ENCODE results near the gene ITPRIPL1. TPM values are rescaled to one million over a fixed set of nuclear protein-coding genes. Genes with fewer than 3 reads are reported as not detected.

Gene ITPRIPL1
- total and polyA plus RNA-seq, 2 of the 8 experiments (the other 6 are each of a cell fraction or from before 2014, with no cell fraction given) = 10.6 to 16.1 TPM

DNA sequence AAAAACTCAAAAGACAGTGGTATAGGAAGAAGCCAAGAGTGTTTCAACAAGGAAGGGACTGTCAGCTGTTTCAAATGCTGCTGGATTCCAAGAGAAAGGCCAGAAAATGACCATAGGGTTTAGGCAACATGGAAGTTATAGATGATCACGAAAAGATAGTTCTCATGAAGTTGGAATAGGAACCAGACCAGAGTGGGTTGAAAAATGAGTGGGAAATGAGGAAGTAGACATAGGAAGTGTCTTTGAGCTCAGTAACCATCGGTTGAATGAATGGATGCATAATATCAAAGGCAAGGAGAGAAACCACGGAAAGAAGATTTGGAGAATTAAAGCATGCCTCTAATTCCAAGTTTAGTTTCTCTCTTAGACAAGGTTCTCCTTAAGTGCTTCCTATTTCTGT, 11.8 kb downstream of the ITPRIPL1 start:
- no peak overlapping the region for H3K56ac ChIP-seq (replicated peaks; ENCODE audit: insufficient read length, low read depth, low read length)
- H4K91ac ChIP-seq (replicated peaks; ENCODE audit: insufficient read length, low read length) = no peak overlapping the region
- FAIRE-seq (no peak), DNase-seq (ENCODE audit: low read depth in 1 of 2, low spot score in 2 of 2) (no peak)
- peaks cover 11% of the 10 kb centered on the region; the same call in 1 of the 2 replicates for H3K79me1 ChIP-seq (ENCODE audit: low read depth, low read length)
- no peak overlapping the region for H2BK20ac ChIP-seq (ENCODE audit: low read length)
- H3K4me1 ChIP-seq (replicated peaks in 1 of 4; ENCODE audit: control insufficient read depth in 3 of 4, insufficient read depth in 4 of 4, low read length in 3 of 4) = peaks cover 2 to 5% (median 3%) of the 10 kb centered on the region in 4 experiments; a peak in 4 of 7 replicates
- ChIA-PET POLR2A (ENCODE audit: partially characterized antibody) (interaction anchor here (0.6 to 5.2 kb wide), 9 partner anchors 8 to 265 kb away, joined by 3 to 26 read pairs (median 6); partner anchors contain the start of genes ITPRIPL1 and SNRNP200), CTCF (ENCODE audit: partially characterized antibody) (interaction anchor here (0.9 to 1.7 kb wide), 3 partner anchors 8 to 16 kb away, joined by 3 to 8 read pairs (median 4); no protein-coding TSS in a partner anchor)
- H3K23me2 ChIP-seq (ENCODE audit: low read depth, low read length) = peaks cover 7% of the 10 kb centered on the region
- H2AFZ ChIP-seq (ENCODE audit: low read length) = no peak overlapping the region
- peak overlapping the region; percentile 87 to 95 for H3K4me2 ChIP-seq (ENCODE audit: insufficient read depth in 1 of 2, low read depth in 2 of 2, low read length in 2 of 2)
- no peak overlapping the region for H2BK15ac ChIP-seq (ENCODE audit: low read length)
- no peak overlapping the region for H2BK120ac ChIP-seq (replicated peaks; ENCODE audit: low read depth, low read length)
- H2AK5ac ChIP-seq (ENCODE audit: low read depth, low read length) = no peak overlapping the region
- H4K20me1 ChIP-seq (replicated peaks in 1 of 2; ENCODE audit: control insufficient read depth in 1 of 2, insufficient read depth in 2 of 2, low read length in 2 of 2) = no peaks in the 10 kb centered on the region
- no peak overlapping the region for H2BK12ac ChIP-seq (ENCODE audit: low read depth, low read length)
- H3K9me3 ChIP-seq (ENCODE audit: insufficient read depth in 2 of 2, low read depth in 1 of 2, low read length in 1 of 2) = no peaks in the 10 kb centered on the region
- H2BK5ac ChIP-seq (ENCODE audit: low read depth, low read length) = no peak overlapping the region
- H3K27ac ChIP-seq (ENCODE audit: low read depth, low read length) = no peak overlapping the region
- H3K79me2 ChIP-seq (ENCODE audit: control insufficient read depth in 1 of 2, insufficient read depth in 2 of 2, low read length in 2 of 2) = peaks cover 20 to 51% of the 10 kb centered on the region in 2 experiments
- H3K18ac ChIP-seq (ENCODE audit: extremely low read depth, low read length) = no peak overlapping the region
- H3K9ac ChIP-seq (replicated peaks in 1 of 4; ENCODE audit: extremely low read depth in 1 of 4, low read depth in 3 of 4, low read length in 3 of 4) = peak overlapping the region in 1 of 4 experiments; percentile 71; a peak in 4 of 7 replicates
- no peak overlapping the region for H4K8ac ChIP-seq (ENCODE audit: extremely low read depth, insufficient read depth, low read length)
- no peak overlapping the region for H4K5ac ChIP-seq (ENCODE audit: insufficient read length, low read depth, low read length)
- no peak overlapping the region for H3K4ac ChIP-seq (replicated peaks; ENCODE audit: insufficient read length, low read depth, low read length)
- H3K23ac ChIP-seq (ENCODE audit: insufficient read length) = no peak overlapping the region
- peak overlapping the region in 3 of 4 experiments; percentile 65 to 79 (median 75); a peak in 5 of 8 replicates for H3K4me3 ChIP-seq (ENCODE audit: extremely low read depth in 1 of 4, insufficient read depth in 2 of 4, low read depth in 3 of 4, low read length in 4 of 4)
- H3K27me3 ChIP-seq (replicated peaks in 1 of 4; ENCODE audit: control insufficient read depth in 3 of 4, extremely low read depth in 1 of 4, insufficient read depth in 3 of 4, low read length in 3 of 4) = no peaks in the 10 kb centered on the region
- 86% methylated on average over 3 of the region's 3 CpGs; no CpG with 5 or more reads in 1 of the 2 experiments for WGBS, 2 experiments (ENCODE audit: extremely low coverage in 1 of 2, insufficient coverage in 1 of 2, insufficient read length in 1 of 2, insufficient replicate concordance in 2 of 2, low coverage in 1 of 2, low lambda C conversion rate in 2 of 2, missing lambda C conversion rate in 1 of 2)
- H3K14ac ChIP-seq (ENCODE audit: insufficient read length) = no peak overlapping the region
- H3K36me3 ChIP-seq (ENCODE audit: control insufficient read depth in 2 of 4, insufficient read depth in 4 of 4, low read length in 3 of 4) = peaks cover 3 to 8% (median 4%) of the 10 kb centered on the region in 4 experiments; a peak in 5 of 8 replicates
- no peak for TF ChIP-seq MAFK (IDR thresholded peaks at IDR 0.05; ENCODE audit: low read depth, low read length)

Measured in H1 (cell line).